Germinal center (tissue), 1 donor: ENCODE data around the gene GOLIM4.
A peak's percentile ranks its signal among the peaks of the same experiment; 100 is the strongest.

Source experiments
- DNase-seq: peaks from one replicate; pipeline ENCODE4 v3.0.0; 2012; ENCODE audit warnings: mixed read lengths, low spot score

Gene GOLIM4

DNA sequence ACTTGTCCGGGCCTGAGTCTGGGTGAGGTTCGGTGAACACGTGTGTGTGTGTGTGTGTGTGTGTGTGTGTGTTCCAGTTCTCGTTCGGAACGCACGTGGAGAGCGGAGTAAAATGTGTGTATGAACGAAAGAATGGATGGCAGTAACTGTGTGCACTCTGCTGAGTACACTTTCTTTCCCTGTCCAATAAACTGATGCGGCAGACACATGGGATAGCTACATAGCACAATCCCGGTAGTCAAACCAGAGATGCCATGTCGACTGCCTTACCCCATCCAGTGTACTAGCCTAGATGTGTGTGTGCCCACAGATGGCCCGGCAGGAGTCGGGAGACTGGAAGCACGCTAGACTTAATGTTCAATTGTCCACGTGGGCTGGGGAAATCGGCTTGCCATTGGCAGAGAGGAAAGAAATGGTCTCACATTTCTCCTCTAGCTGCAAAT lies 507 bp upstream of the GOLIM4 start:
- DNase-seq, result peak; percentile 38

DNA sequence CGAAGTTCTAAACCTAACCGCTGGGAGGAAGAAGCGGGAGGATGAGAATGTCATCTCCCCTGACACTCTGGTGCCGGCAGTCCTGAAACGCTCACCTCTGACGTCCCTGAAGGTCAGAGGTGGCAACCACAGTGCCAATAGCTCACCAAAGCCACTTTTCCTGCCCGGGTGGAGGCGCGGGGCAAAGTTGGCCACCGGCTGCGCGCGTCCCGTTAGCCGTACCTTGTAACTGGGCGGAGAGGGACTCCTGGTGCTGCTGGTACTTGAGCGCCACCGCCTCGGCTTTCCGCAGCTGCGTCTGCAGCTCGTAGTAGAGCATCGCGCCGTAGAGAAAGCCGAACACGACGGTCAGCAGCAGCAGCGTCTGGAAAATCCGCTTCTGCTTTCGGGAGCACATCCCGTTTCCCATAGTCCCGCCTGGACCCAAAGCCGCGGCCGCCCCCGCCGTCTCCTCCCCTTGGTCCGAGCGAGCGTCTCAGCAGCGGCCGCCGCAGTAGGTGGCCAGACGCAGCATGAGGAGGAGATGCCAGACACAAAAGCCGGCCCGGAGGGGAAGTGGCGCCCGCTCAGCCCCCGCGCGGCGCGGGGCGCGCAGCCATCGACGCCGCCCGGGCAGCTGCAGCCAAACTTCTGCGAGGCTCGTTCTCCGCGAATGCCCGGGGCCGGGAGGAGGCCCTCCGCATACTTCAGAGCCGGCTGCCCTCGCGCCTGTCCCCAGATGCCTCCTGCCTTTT lies 680 bp downstream of the GOLIM4 start:
- DNase-seq, result peak; percentile 62

- DNase-seq, result peak; percentile 71
Measured at GRCh38 chr3:168094580-168094876, 1.2 kb downstream of the GOLIM4 start.

- DNase-seq, result no peak
Measured at GRCh38 chr3:168093790-168094189, 1.9 kb downstream of the GOLIM4 start.

GRCh38 chr3:168093229-168093628 lies 2.5 kb downstream of the GOLIM4 start:
- no peak for DNase-seq

GRCh38 chr3:168091941-168092340 lies 3.8 kb downstream of the GOLIM4 start:
- DNase-seq, result no peak

DNA sequence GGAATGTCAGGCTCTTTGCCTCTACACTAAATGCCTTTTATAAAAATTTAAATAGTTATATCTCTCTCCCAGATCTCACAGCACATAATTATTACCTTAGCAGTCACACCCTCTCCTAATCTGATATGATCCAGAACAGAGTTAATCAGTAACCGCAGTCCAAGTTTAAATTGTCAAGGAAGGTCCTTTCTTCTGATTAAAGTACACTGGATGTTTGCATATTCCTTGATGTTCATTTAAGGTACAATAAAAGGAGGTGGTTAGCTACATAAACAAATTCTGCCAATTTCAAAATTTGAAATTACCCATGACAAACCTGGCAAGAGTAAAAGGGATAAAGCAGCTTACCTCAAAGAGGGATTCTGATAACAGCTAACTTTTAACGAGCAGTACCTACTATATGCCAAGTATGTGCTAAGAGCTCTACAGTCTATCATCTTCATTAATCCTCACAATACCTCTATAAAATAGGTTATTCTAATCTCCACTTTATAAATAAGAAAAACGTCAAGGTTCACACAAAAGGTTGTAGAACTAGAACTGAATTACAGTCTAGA lies 4.3 kb downstream of the GOLIM4 start:
- no peak for DNase-seq

GRCh38 chr3:168090306-168091085 lies 5.2 kb downstream of the GOLIM4 start:
- DNase-seq, result no peak

GRCh38 chr3:168089179-168089771 lies 6.4 kb downstream of the GOLIM4 start:
- DNase-seq, result no peak

GRCh38 chr3:168088106-168088720 lies 7.5 kb downstream of the GOLIM4 start:
- peak; percentile 17 for DNase-seq

DNA sequence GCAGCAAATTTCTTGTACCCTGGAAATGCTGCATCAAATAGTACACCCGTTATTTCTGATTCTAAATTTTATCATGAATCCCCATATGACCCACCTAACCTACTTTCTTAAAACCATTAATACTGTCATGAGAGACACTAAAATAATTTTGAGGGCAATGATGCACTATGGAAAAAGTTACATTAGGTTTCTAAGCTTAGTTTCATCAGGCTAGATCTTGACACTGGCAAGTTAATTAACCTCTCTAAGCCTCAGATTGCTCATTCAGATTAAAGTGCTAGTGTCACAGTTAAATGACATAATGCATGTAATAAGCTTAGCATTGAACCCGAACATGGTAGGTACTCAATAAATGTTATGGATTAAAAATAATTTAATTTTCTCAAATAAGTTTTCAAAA lies 8.2 kb downstream of the GOLIM4 start:
- no peak for DNase-seq

DNA sequence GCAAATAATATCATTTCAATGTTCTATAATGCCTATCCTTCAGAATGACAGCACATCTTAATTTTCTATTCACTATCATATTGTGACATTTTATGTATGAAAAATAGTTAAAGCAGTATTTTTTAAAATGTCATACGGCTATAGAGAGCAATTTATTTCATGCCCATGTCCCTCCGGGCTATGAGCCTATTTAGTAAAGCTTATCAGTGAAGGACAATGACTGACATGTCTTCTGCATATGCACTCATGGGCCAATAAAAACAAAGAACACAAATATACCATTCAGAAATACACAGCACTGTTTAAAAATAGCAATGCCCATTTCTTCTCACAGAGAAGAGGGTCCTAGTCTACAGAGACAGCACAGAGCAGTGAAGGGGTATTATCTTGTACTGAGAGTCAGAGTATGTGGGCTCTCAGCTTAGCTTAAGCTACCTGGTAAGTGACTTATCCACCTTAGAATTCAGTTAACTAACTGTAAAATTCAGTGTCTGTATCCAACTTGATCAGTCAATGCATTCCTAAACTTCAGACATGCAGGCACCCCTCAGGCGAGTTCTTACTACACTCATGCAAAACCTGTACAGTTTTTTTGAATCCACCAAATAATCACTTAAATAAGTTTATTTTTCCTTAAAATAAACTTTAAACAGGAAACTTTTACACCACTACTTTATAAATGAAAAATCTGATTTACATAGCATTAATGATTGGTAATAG lies 9.0 kb downstream of the GOLIM4 start:
- no peak for DNase-seq

DNA sequence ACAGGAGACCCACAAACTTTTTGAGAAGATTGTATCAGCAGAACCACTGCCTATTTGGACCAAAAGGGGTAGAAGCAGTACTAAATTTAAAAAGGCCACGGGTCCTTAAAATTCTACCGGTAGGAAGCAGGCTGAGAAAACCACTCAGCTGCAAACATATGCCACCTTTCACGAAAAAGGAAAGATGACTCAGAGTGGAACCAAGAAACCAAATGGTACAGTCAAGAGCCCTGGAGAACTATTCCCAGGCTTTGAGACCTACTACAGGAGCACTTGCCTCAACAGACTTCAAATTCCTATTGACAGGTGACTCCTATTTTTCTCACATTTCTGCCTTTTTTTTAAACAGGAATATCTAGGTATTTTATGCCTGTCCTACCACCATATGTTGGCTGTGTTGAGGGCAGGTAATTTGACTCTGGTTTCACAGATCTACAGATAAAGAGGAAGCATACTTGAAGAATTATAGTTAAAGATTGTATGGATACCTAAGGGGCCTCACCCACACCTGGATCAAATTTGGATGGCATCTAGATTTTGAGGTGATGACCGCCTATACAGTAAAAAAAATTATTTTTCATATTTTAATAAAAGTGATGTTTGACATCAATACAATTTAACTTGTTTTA lies 10.1 kb downstream of the GOLIM4 start:
- DNase-seq, result no peak

DNA sequence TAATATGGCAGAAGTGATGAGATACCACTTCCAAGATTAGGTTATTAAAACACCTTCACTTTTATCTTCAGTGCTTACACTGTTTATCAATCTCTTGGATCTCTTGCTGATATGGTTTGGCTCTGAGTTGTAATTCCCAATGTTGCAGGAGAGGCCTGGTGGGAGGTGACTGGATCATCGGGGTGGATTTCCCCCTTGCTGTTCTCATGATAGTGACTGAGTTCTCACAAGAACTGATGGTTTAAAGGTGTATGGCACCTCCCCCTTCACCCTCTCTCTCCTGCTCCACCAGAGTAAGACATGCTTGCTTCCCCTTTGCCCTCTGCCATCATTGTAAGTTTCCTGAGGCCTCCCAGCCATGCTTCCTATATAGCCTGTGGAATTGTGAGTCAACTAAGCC lies 11.8 kb downstream of the GOLIM4 start:
- DNase-seq, result no peak

- no peak for DNase-seq
Measured at GRCh38 chr3:168081856-168082255, 13.9 kb downstream of the GOLIM4 start.

DNA sequence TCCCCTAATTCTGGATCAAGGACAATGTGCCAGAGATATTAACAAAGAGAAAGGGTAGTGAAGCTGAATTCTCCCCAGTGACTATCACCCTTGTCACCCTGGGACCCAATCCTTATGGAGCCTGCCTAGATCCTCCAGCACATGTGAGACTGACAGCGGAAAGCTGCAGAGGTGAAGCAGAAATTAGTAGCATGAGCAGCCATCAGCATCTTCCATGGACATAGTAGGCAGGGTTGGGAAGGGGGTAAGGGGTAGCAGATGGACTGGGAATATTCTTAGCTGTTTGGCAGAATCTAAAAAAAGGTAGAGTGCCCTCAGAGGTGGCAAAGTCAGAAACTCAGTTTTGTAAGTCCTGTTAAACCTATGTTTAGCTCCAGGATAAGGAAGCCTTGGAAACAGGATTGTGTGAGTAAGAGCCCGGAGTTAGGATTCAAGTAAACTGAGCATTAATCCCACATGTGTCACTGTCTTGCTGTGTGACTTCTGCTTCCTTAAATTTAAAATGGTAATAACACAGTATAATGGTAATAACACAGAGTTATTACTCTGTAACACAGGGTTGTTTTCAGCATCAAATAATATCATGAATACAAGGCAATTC lies 14.5 kb downstream of the GOLIM4 start:
- DNase-seq, result no peak

GRCh38 chr3:168080499-168081170 lies 15.1 kb downstream of the GOLIM4 start:
- DNase-seq, result no peak

- no peak for DNase-seq
Measured at GRCh38 chr3:168080022-168080421, 15.7 kb downstream of the GOLIM4 start.

DNA sequence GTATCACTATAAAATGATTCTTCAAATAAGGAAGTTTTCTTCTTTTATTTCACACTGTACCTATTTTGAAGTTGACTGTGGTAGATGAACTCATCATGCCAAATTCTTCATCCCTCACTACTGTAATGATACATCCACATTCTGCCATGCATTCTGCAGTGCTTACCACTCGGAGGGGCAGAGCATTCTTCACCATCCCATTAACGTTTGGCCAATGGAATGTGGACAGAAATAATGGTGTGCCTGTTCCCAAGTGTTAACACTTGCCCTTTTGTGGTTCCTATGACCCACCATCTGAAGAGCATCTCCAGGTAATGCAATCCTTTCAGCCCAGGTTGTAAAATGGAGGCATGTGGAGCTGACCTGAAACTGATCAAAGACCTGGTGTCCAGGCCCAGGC lies 18.6 kb downstream of the GOLIM4 start:
- no peak for DNase-seq

DNA sequence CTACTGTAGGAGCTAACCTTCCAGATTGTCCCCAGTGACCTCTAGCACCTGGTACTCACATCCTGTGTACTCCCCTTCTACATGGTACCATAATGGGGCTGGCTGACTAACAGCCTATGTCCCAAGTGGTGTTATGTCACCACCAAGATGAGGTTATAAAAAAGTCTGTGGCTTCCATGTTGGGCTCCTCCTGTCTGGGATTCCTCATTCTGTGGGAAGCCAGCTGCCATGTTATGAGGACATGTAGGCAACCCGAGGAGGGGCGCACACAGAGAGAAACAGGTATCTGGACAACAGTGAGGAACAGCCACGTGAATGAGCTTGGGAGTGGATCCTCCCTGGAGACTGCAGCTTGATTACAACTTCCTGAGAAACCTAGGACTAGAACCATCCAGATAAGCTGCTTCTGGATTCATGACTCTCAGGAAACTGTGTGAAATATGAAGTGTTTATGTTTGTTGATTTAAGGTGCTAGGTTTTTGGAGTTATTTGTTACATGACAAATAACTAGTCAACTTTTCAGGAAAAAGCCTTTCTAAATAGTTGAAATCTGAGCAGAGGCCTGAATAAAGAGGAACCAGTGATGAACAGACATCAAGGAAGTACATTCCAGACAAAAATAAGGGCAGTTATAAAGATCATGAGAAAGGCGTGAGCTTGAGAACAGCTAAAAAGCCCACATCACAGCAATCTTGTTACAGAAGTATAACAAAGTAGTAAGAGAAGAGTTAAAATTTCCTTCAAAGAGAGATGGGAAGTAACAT lies 21.7 kb downstream of the GOLIM4 start:
- DNase-seq, result no peak
